ENCODE measurements around the gene HECTD4.

DNA sequence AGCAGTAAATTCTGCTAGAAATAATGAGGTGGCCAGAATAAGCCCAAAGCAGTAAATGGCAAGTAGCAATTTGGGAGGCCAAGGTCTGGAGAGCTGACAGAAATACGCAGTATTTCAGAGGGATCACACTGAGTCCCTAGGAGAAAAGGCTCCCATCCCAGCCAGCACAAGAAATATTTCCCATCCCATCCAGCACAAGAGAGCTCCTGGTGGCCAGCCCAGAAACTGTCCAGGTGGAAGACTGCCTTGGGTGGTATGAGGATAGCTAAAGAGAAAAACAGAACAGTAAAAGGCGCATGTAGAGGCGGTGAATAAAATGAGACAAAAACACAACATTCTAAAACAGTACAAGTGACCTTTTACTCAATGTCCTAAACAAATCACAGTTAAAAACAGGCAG, 120.7 kb downstream of the HECTD4 start:
- TF ChIP-seq NFRKB (IDR thresholded peaks at IDR 0.05) (no peak), CTBP1 (IDR thresholded peaks at IDR 0.05; ENCODE audit: borderline replicate concordance) (no peak), ZNF384 (IDR thresholded peaks at IDR 0.05) (no peak), BHLHE40 (IDR thresholded peaks at IDR 0.05; ENCODE audit: borderline replicate concordance) (no peak), SUZ12 (IDR thresholded peaks at IDR 0.05) (no peak), FOXK2 (IDR thresholded peaks at IDR 0.05) (no peak), SP1 (IDR thresholded peaks at IDR 0.05) (no peak), HDGF (IDR thresholded peaks at IDR 0.05; ENCODE audit: borderline replicate concordance) (no peak), ARNT (IDR thresholded peaks at IDR 0.05) (no peak)
- TF ChIP-seq, protein P1, sequence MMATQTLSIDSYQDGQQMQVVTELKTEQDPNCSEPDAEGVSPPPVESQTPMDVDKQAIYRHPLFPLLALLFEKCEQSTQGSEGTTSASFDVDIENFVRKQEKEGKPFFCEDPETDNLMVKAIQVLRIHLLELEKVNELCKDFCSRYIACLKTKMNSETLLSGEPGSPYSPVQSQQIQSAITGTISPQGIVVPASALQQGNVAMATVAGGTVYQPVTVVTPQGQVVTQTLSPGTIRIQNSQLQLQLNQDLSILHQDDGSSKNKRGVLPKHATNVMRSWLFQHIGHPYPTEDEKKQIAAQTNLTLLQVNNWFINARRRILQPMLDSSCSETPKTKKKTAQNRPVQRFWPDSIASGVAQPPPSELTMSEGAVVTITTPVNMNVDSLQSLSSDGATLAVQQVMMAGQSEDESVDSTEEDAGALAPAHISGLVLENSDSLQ (IDR thresholded peaks at IDR 0.05): no peak

Measured in HEK293T (cell line).